Measurements from ENCODE around the gene LRRC4C.

LRRC4C gene

GRCh38 chr11:40285558-40285957 is 1173.9 kb downstream of the LRRC4C start:
- Histone ChIP-seq H2AK5ac (ENCODE audit: low read length) (no peak overlapping the region), H3K79me1 (ENCODE audit: low read length) (no peaks in the 10 kb centered on the region), H3K4ac (ENCODE audit: low read depth, low read length) (no peak overlapping the region), H3K36me3 (ENCODE audit: control insufficient read depth in 1 of 2, insufficient read depth in 2 of 2, low read length in 2 of 2) (no peaks in the 10 kb centered on the region), H4K12ac (ENCODE audit: low read depth, low read length) (no peak overlapping the region), H3K4me3 (ENCODE audit: low read depth, low read length) (no peak overlapping the region), H3K9me3 (ENCODE audit: insufficient read depth, low read depth, low read length) (no peaks in the 10 kb centered on the region), H3K27ac (ENCODE audit: low read depth, low read length) (no peak overlapping the region), H3K4me2 (ENCODE audit: low read length) (no peak overlapping the region), H3K14ac (ENCODE audit: low read length) (no peak overlapping the region), H2BK120ac (ENCODE audit: insufficient read depth, low read length, poor library complexity) (no peak overlapping the region), H4K91ac (ENCODE audit: low read depth, low read length) (no peak overlapping the region), H2BK12ac (ENCODE audit: low read length) (no peak overlapping the region), H2BK5ac (ENCODE audit: low read depth, low read length, poor library complexity) (no peak overlapping the region), H3K18ac (ENCODE audit: low read length) (no peak overlapping the region), H3K79me2 (ENCODE audit: control insufficient read depth, insufficient read depth, low read length, poor library complexity) (no peaks in the 10 kb centered on the region), H3K9ac (ENCODE audit: low read length) (no peak overlapping the region), H3K23ac (ENCODE audit: low read length) (no peak overlapping the region), H3K4me1 (ENCODE audit: control insufficient read depth in 1 of 2, insufficient read depth in 2 of 2, low read length in 2 of 2) (no peaks in the 10 kb centered on the region), H3K27me3 (ENCODE audit: insufficient read depth, low read length) (no peaks in the 10 kb centered on the region), H2AFZ (ENCODE audit: insufficient read depth, low read length, poor library complexity) (no peak overlapping the region), H4K8ac (ENCODE audit: low read depth, low read length) (no peak overlapping the region)
- DNase-seq: no peak
- no CpG with 5 or more reads among the region's 2 CpGs for WGBS (ENCODE audit: extremely low coverage, insufficient coverage, insufficient read length)

DNA sequence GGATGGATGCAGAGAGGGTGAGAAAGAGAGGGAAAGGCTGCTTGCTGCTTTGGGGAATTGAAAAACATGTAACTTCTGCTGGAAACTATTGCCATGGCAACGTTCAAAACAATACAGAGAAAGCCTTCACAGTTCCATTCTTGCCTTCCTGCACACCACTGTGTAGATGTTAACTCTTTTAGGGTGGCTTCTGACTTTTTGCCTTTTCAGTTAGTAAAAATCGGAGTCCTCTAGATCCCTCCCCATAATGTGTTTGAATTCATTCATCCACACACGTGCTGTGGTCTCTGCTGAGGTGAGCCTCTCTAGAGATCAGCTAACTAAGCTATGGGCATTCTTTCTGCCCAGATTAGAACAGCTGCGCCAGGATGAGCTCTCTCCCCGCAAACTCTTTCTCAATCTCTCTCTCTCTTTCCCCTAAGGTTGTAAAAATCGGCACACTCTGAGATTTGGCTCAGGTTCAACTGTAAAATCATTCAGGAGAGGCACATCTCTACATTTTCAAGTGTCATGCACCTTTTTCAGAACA is 1178.3 kb downstream of the LRRC4C start:
- no peaks in the 10 kb centered on the region for H3K27me3 ChIP-seq (ENCODE audit: insufficient read depth, low read length)
- H3K79me1 ChIP-seq (ENCODE audit: low read length): no peaks in the 10 kb centered on the region
- no peak overlapping the region for H3K23ac ChIP-seq (ENCODE audit: low read length)
- no peak overlapping the region for H4K12ac ChIP-seq (ENCODE audit: low read depth, low read length)
- no peak overlapping the region for H3K18ac ChIP-seq (ENCODE audit: low read length)
- no peak for DNase-seq
- no peak overlapping the region for H2BK5ac ChIP-seq (ENCODE audit: low read depth, low read length, poor library complexity)
- H3K4me1 ChIP-seq (ENCODE audit: control insufficient read depth in 1 of 2, insufficient read depth in 2 of 2, low read length in 2 of 2): peaks cover 0 to 4% of the 10 kb centered on the region in 2 experiments
- H3K4ac ChIP-seq (ENCODE audit: low read depth, low read length): no peak overlapping the region
- no peaks in the 10 kb centered on the region for H3K36me3 ChIP-seq (ENCODE audit: control insufficient read depth in 1 of 2, insufficient read depth in 2 of 2, low read length in 2 of 2)
- H2AK5ac ChIP-seq (ENCODE audit: low read length): no peak overlapping the region
- H3K9ac ChIP-seq (ENCODE audit: low read length): no peak overlapping the region
- no peaks in the 10 kb centered on the region for H3K9me3 ChIP-seq (ENCODE audit: insufficient read depth, low read depth, low read length)
- no peak overlapping the region for H2BK12ac ChIP-seq (ENCODE audit: low read length)
- H2AFZ ChIP-seq (ENCODE audit: insufficient read depth, low read length, poor library complexity): no peak overlapping the region
- no CpG with 5 or more reads among the region's 6 CpGs for WGBS (ENCODE audit: extremely low coverage, insufficient coverage, insufficient read length)
- H4K91ac ChIP-seq (ENCODE audit: low read depth, low read length): no peak overlapping the region
- no peak overlapping the region for H3K4me3 ChIP-seq (ENCODE audit: low read depth, low read length)
- H3K27ac ChIP-seq (ENCODE audit: low read depth, low read length): no peak overlapping the region
- H3K79me2 ChIP-seq (ENCODE audit: control insufficient read depth, insufficient read depth, low read length, poor library complexity): no peaks in the 10 kb centered on the region
- H3K14ac ChIP-seq (ENCODE audit: low read length): no peak overlapping the region
- H4K8ac ChIP-seq (ENCODE audit: low read depth, low read length): no peak overlapping the region
- no peak overlapping the region for H3K4me2 ChIP-seq (ENCODE audit: low read length)
- no peak overlapping the region for H2BK120ac ChIP-seq (ENCODE audit: insufficient read depth, low read length, poor library complexity)

- H3K18ac ChIP-seq (ENCODE audit: low read length): no peak overlapping the region
- no peak overlapping the region for H2AK5ac ChIP-seq (ENCODE audit: low read length)
- no peak overlapping the region for H4K12ac ChIP-seq (ENCODE audit: low read depth, low read length)
- H3K4me3 ChIP-seq (ENCODE audit: low read depth, low read length): no peak overlapping the region
- no peaks in the 10 kb centered on the region for H3K79me2 ChIP-seq (ENCODE audit: control insufficient read depth, insufficient read depth, low read length, poor library complexity)
- no peaks in the 10 kb centered on the region for H3K9me3 ChIP-seq (ENCODE audit: insufficient read depth, low read depth, low read length)
- no peak overlapping the region for H2BK12ac ChIP-seq (ENCODE audit: low read length)
- H3K9ac ChIP-seq (ENCODE audit: low read length): no peak overlapping the region
- no peaks in the 10 kb centered on the region for H3K79me1 ChIP-seq (ENCODE audit: low read length)
- H4K91ac ChIP-seq (ENCODE audit: low read depth, low read length): no peak overlapping the region
- H4K8ac ChIP-seq (ENCODE audit: low read depth, low read length): no peak overlapping the region
- H3K4me2 ChIP-seq (ENCODE audit: low read length): peak overlapping the region; percentile 26
- H2AFZ ChIP-seq (ENCODE audit: insufficient read depth, low read length, poor library complexity): no peak overlapping the region
- H2BK5ac ChIP-seq (ENCODE audit: low read depth, low read length, poor library complexity): no peak overlapping the region
- WGBS (ENCODE audit: extremely low coverage, insufficient coverage, insufficient read length): no CpG with 5 or more reads among the region's 18 CpGs
- peaks cover 0 to 4% of the 10 kb centered on the region in 2 experiments for H3K4me1 ChIP-seq (ENCODE audit: control insufficient read depth in 1 of 2, insufficient read depth in 2 of 2, low read length in 2 of 2)
- no peak overlapping the region for H2BK120ac ChIP-seq (ENCODE audit: insufficient read depth, low read length, poor library complexity)
- H3K36me3 ChIP-seq (ENCODE audit: control insufficient read depth in 1 of 2, insufficient read depth in 2 of 2, low read length in 2 of 2): no peaks in the 10 kb centered on the region
- no peak for DNase-seq
- H3K23ac ChIP-seq (ENCODE audit: low read length): no peak overlapping the region
- H3K14ac ChIP-seq (ENCODE audit: low read length): no peak overlapping the region
- no peak overlapping the region for H3K27ac ChIP-seq (ENCODE audit: low read depth, low read length)
- no peaks in the 10 kb centered on the region for H3K27me3 ChIP-seq (ENCODE audit: insufficient read depth, low read length)
- no peak overlapping the region for H3K4ac ChIP-seq (ENCODE audit: low read depth, low read length)
Measured at GRCh38 chr11:40280159-40281051, 1179.0 kb downstream of the LRRC4C start.

- Histone ChIP-seq H3K4me3 (ENCODE audit: low read depth, low read length) (no peak overlapping the region), H3K27me3 (ENCODE audit: insufficient read depth, low read length) (no peaks in the 10 kb centered on the region), H3K4me2 (ENCODE audit: low read length) (no peak overlapping the region), H4K8ac (ENCODE audit: low read depth, low read length) (no peak overlapping the region), H3K9me3 (ENCODE audit: insufficient read depth, low read depth, low read length) (no peaks in the 10 kb centered on the region), H3K14ac (ENCODE audit: low read length) (no peak overlapping the region), H2BK120ac (ENCODE audit: insufficient read depth, low read length, poor library complexity) (no peak overlapping the region), H3K18ac (ENCODE audit: low read length) (no peak overlapping the region), H3K79me1 (ENCODE audit: low read length) (no peaks in the 10 kb centered on the region), H3K23ac (ENCODE audit: low read length) (no peak overlapping the region), H2BK12ac (ENCODE audit: low read length) (no peak overlapping the region), H2AK5ac (ENCODE audit: low read length) (no peak overlapping the region), H3K27ac (ENCODE audit: low read depth, low read length) (no peak overlapping the region), H4K12ac (ENCODE audit: low read depth, low read length) (no peak overlapping the region), H3K4me1 (ENCODE audit: control insufficient read depth in 1 of 2, insufficient read depth in 2 of 2, low read length in 2 of 2) (peaks cover 0 to 4% of the 10 kb centered on the region in 2 experiments), H3K36me3 (ENCODE audit: control insufficient read depth in 1 of 2, insufficient read depth in 2 of 2, low read length in 2 of 2) (no peaks in the 10 kb centered on the region), H2AFZ (ENCODE audit: insufficient read depth, low read length, poor library complexity) (no peak overlapping the region), H3K9ac (ENCODE audit: low read length) (no peak overlapping the region), H4K91ac (ENCODE audit: low read depth, low read length) (no peak overlapping the region), H3K4ac (ENCODE audit: low read depth, low read length) (no peak overlapping the region), H2BK5ac (ENCODE audit: low read depth, low read length, poor library complexity) (no peak overlapping the region), H3K79me2 (ENCODE audit: control insufficient read depth, insufficient read depth, low read length, poor library complexity) (no peaks in the 10 kb centered on the region)
- WGBS (ENCODE audit: extremely low coverage, insufficient coverage, insufficient read length): no CpG with 5 or more reads among the region's 1 CpG
- DNase-seq: no peak
Measured at GRCh38 chr11:40276960-40277359, 1182.5 kb downstream of the LRRC4C start.
